Hepatocyte (in vitro differentiated cells): ENCODE measurements around the gene GGT6. TPM values are rescaled to one million over a fixed set of nuclear protein-coding genes. Genes with fewer than 3 reads are reported as not detected.

Experiments used
- DNase-seq: peaks from one replicate; pipeline ENCODE4 v3.0.0-alpha.2; 2016; ENCODE audit warnings: low spot score
- H2AFZ ChIP-seq: fragments of 200-600 bp; sonication (generic); 2 replicates; pipeline ENCODE4 v1.6.0; 2016; ENCODE audit warnings: antibody characterized with exemption, mild to moderate bottlenecking
- H3K27ac ChIP-seq: fragments of 200-600 bp; sonication (generic); 2 replicates; pipeline ENCODE4 v1.5.1; 2016; ENCODE audit warnings: mild to moderate bottlenecking
- H3K27me3 ChIP-seq: fragments of 200-600 bp; sonication (generic); 2 replicates; pipeline ENCODE4 v1.6.1; 2016
- H3K36me3 ChIP-seq: fragments of 200-600 bp; sonication (generic); replicated peaks from 2 replicates; pipeline ENCODE4 v1.5.1; 2016; ENCODE audit warnings: low read depth; ENCODE audit not compliant: insufficient read depth
- H3K4me1 ChIP-seq: fragments of 200-600 bp; sonication (generic); 2 replicates; pipeline ENCODE4 v1.5.1; 2016; ENCODE audit warnings: mild to moderate bottlenecking, moderate library complexity; ENCODE audit not compliant: insufficient read depth
- H3K4me2 ChIP-seq: fragments of 200-600 bp; sonication (generic); 2 replicates; pipeline ENCODE4 v1.6.0; 2016
- H3K4me3 ChIP-seq: fragments of 200-600 bp; sonication (generic); 2 replicates; pipeline ENCODE4 v1.5.1; 2016; ENCODE audit warnings: mild to moderate bottlenecking
- H3K79me2 ChIP-seq: fragments of 200-600 bp; sonication (generic); 2 replicates; pipeline ENCODE4 v1.6.0; 2017; ENCODE audit warnings: mild to moderate bottlenecking
- H3K9me2 ChIP-seq: fragments of 200-600 bp; sonication (generic); replicated peaks from 2 replicates; pipeline ENCODE4 v1.6.0; 2017; ENCODE audit warnings: mild to moderate bottlenecking; ENCODE audit not compliant: insufficient read depth
- H3K9me3 ChIP-seq: fragments of 200-600 bp; sonication (generic); 2 replicates; pipeline ENCODE4 v1.5.1; 2016; ENCODE audit warnings: low read depth, mild to moderate bottlenecking
- H4K20me1 ChIP-seq: fragments of 200-600 bp; sonication (generic); 2 replicates; pipeline ENCODE4 v1.6.0; 2016; ENCODE audit warnings: mild to moderate bottlenecking; ENCODE audit not compliant: insufficient read depth, poor library complexity, severe bottlenecking
- CTCF ChIP-seq: fragments of 200-600 bp; sonication (generic); IDR thresholded peaks from 2 replicates; pipeline ENCODE4 v1.5.1; 2016; ENCODE audit warnings: antibody characterized with exemption, mild to moderate bottlenecking; ENCODE audit not compliant: poor library complexity
- EZH2 ChIP-seq: fragments of 200-600 bp; sonication (generic); IDR thresholded peaks from 2 replicates; pipeline ENCODE4 v1.6.1; 2016; ENCODE audit warnings: antibody characterized with exemption, mild to moderate bottlenecking, borderline replicate concordance
- EZH2phosphoT487 ChIP-seq: fragments of 200-600 bp; sonication (generic); IDR thresholded peaks from one replicate; pipeline ENCODE4 v1.6.1; 2018; ENCODE audit warnings: antibody characterized with exemption, mild to moderate bottlenecking, low read depth, moderate library complexity; ENCODE audit not compliant: unreplicated experiment, severe bottlenecking
- WGBS: methylation state at CpG from one replicate; pipeline ENCODE4 v1.1.6; 2016; ENCODE audit warnings: low lambda C conversion rate; ENCODE audit errors: missing lambda C conversion rate; 5-methylcytosine and 5-hydroxymethylcytosine counted together
- polyA plus RNA-seq: library from polyadenylated mRNA; unstranded; fragments of >200 nt; fragmentation: Nextera tagmentation; extraction: Ambion mirVana; gene quantifications from 2 replicates; pipeline ENCODE4 v1.2.1, GENCODE V29; 2016
- total RNA-seq: library from RNA; depleted of rRNA; stranded (reverse); fragments of >200 nt; gene quantifications from 2 replicates; pipeline ENCODE4 v1.2.3, GENCODE V29; 2014

The GGT6 gene
- total and polyA plus RNA-seq, 2 experiments from 2014 or later: not detected

- H2AFZ ChIP-seq: no peak overlapping the region
- peak overlapping the region; percentile 89 for H3K27ac ChIP-seq
- no peaks in the 10 kb centered on the region for H3K36me3 ChIP-seq
- no peak for TF ChIP-seq CTCF
- no peak overlapping the region for H3K4me3 ChIP-seq
- H3K79me2 ChIP-seq: peaks cover 49% of the 10 kb centered on the region
- H3K4me1 ChIP-seq: peaks cover 40% of the 10 kb centered on the region
- H4K20me1 ChIP-seq: peaks cover 3% of the 10 kb centered on the region
- 91% methylated on average over 3 of the region's 3 CpGs for WGBS
- no peaks in the 10 kb centered on the region for H3K9me3 ChIP-seq
- H3K27me3 ChIP-seq: no peaks in the 10 kb centered on the region
- peak overlapping the region; percentile 84 for H3K4me2 ChIP-seq
- DNase-seq: no peak
- no peaks in the 10 kb centered on the region for H3K9me2 ChIP-seq
Measured at GRCh38 chr17:4583206-4583605, 22.8 kb upstream of the GGT6 start.

DNA sequence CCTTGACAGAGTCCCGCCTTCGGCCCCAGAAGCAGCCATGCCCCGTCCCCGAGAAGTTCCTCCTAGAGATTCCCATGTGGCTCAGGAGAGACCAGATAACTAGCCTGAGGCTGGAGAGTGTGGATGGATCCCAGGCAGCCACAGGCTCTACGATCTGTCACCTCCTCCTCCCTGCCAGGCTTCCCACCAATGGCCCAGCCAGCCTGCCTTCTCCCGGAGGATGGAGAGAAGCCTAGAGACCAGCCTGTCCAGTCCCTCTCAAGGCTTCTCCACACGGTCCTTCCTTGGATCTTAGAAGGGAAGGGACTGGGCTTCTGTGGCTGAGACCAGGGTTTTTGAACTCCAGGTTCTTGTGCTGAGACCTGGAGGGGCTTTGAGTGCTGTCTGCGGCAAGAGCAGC is 22.3 kb upstream of the GGT6 start:
- no peak for DNase-seq
- TF ChIP-seq EZH2phosphoT487 (no peak), CTCF (no peak), EZH2 (no peak)
- Histone ChIP-seq H3K9me3 (no peaks in the 10 kb centered on the region), H3K27ac (peak overlapping the region; percentile 50), H3K9me2 (no peaks in the 10 kb centered on the region), H3K4me1 (peaks cover 38% of the 10 kb centered on the region), H3K4me3 (no peak overlapping the region), H3K79me2 (peaks cover 45% of the 10 kb centered on the region), H3K4me2 (peak overlapping the region; percentile 84), H3K27me3 (no peaks in the 10 kb centered on the region), H3K36me3 (no peaks in the 10 kb centered on the region), H4K20me1 (no peaks in the 10 kb centered on the region), H2AFZ (no peak overlapping the region)
- 63% methylated on average over 8 of the region's 8 CpGs for WGBS

DNA sequence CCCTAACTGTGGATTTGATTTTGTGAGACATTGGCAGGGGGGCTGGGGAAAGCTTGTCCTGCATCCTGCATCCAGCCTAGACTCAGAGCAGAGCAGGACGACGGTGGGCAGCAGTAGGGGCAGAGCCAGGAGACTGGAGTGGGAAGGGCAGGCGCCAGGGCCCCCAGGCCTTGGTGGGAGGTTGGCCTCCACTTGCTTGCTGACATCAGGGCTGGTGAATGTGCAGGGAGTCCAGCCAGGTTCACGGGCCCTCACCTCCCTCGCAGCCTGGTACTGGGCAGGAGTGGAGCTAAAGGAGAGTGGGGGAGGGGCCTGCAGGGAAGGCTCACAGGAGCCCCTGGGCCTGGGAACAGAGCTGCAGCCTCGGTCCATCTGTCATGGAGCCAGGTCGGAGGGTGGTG is 21.7 kb upstream of the GGT6 start:
- no peaks in the 10 kb centered on the region for H3K9me3 ChIP-seq
- no peaks in the 10 kb centered on the region for H4K20me1 ChIP-seq
- no peaks in the 10 kb centered on the region for H3K36me3 ChIP-seq
- H3K4me1 ChIP-seq: peaks cover 38% of the 10 kb centered on the region
- no peak overlapping the region for H3K27ac ChIP-seq
- WGBS: 79% methylated on average over 6 of the region's 7 CpGs
- TF ChIP-seq EZH2 (no peak), EZH2phosphoT487 (no peak), CTCF (no peak)
- no peak overlapping the region for H3K4me3 ChIP-seq
- H3K27me3 ChIP-seq: no peaks in the 10 kb centered on the region
- H3K9me2 ChIP-seq: no peaks in the 10 kb centered on the region
- peaks cover 40% of the 10 kb centered on the region for H3K79me2 ChIP-seq
- no peak for DNase-seq
- H3K4me2 ChIP-seq: no peak overlapping the region
- H2AFZ ChIP-seq: no peak overlapping the region

GRCh38 chr17:4580291-4580690 is 19.9 kb upstream of the GGT6 start:
- DNase-seq: no peak
- TF ChIP-seq EZH2phosphoT487 (no peak), CTCF (no peak), EZH2 (no peak)
- Histone ChIP-seq H3K27ac (no peak overlapping the region), H2AFZ (no peak overlapping the region), H3K79me2 (peaks cover 21% of the 10 kb centered on the region), H3K9me2 (no peaks in the 10 kb centered on the region), H4K20me1 (no peaks in the 10 kb centered on the region), H3K27me3 (no peaks in the 10 kb centered on the region), H3K4me1 (peaks cover 30% of the 10 kb centered on the region), H3K4me3 (no peak overlapping the region), H3K36me3 (no peaks in the 10 kb centered on the region), H3K4me2 (no peak overlapping the region), H3K9me3 (no peaks in the 10 kb centered on the region)
- WGBS: 66% methylated on average over 7 of the region's 7 CpGs
